ENCODE results near the gene LSM10. TPM values are rescaled to one million over a fixed set of nuclear protein-coding genes. Genes with fewer than 3 reads are reported as not detected.

The LSM10 gene
- total RNA-seq, 1 donor from 2014 or later = 12.1 TPM

- peak; percentile 58 for DNase-seq (ENCODE audit: low read depth)
Measured at GRCh38 chr1:36408479-36408878, 10.8 kb upstream of the LSM10 start.

- no peak for DNase-seq (ENCODE audit: low read depth)
Measured at GRCh38 chr1:36406440-36406839, 8.7 kb upstream of the LSM10 start.

GRCh38 chr1:36402504-36402890 lies 4.8 kb upstream of the LSM10 start:
- DNase-seq (ENCODE audit: low read depth) = no peak

GRCh38 chr1:36401602-36402503 lies 4.1 kb upstream of the LSM10 start:
- DNase-seq (ENCODE audit: low read depth) = no peak

GRCh38 chr1:36400825-36401601 lies 3.3 kb upstream of the LSM10 start:
- no peak for DNase-seq (ENCODE audit: low read depth)

- no peak for DNase-seq (ENCODE audit: low read depth)
Measured at GRCh38 chr1:36400514-36400824, 2.8 kb upstream of the LSM10 start.

- DNase-seq (ENCODE audit: low read depth) = no peak
Measured at GRCh38 chr1:36398370-36398977, 766 bp upstream of the LSM10 start.

GRCh38 chr1:36397083-36397377 lies 678 bp downstream of the LSM10 start:
- DNase-seq (ENCODE audit: low read depth) = no peak

- DNase-seq (ENCODE audit: low read depth) = no peak
Measured at GRCh38 chr1:36396359-36396758, 1.3 kb downstream of the LSM10 start.

- no peak for DNase-seq (ENCODE audit: low read depth)
Measured at GRCh38 chr1:36393686-36394085, 4.0 kb downstream of the LSM10 start.

GRCh38 chr1:36392836-36393235 lies 4.9 kb downstream of the LSM10 start:
- DNase-seq (ENCODE audit: low read depth) = no peak

- no peak for DNase-seq (ENCODE audit: low read depth)
Measured at GRCh38 chr1:36391271-36391670, 6.4 kb downstream of the LSM10 start.

- DNase-seq (ENCODE audit: low read depth) = no peak
Measured at GRCh38 chr1:36390411-36390810, 7.3 kb downstream of the LSM10 start.

- DNase-seq (ENCODE audit: low read depth) = no peak
Measured at GRCh38 chr1:36389999-36390398, 7.7 kb downstream of the LSM10 start.

GRCh38 chr1:36389261-36389660 lies 8.4 kb downstream of the LSM10 start:
- DNase-seq (ENCODE audit: low read depth) = no peak

- DNase-seq (ENCODE audit: low read depth) = peak; percentile 80
Measured at GRCh38 chr1:36387141-36387949, 10.4 kb downstream of the LSM10 start.

- DNase-seq (ENCODE audit: low read depth) = peak; percentile 100
Measured at GRCh38 chr1:36386265-36387140, 11.2 kb downstream of the LSM10 start.

GRCh38 chr1:36385410-36386264 lies 12.1 kb downstream of the LSM10 start, which contains the start of gene STK40:
TSS of gene STK40 (minus strand) at chr1:36385924. CDS start at chr1:36361332, 24,592 bp downstream.
- DNase-seq (ENCODE audit: low read depth) = peak; percentile 97

- peak; percentile 45 for DNase-seq (ENCODE audit: low read depth)
Measured at GRCh38 chr1:36384542-36385409, 12.9 kb downstream of the LSM10 start.

Measured in renal cortical epithelial cell (primary cell).